DND-41 (cell line): ENCODE data around the gene CCNC.
A peak's percentile ranks its signal among the peaks of the same experiment; 100 is the strongest.

Experiments used
- ATAC-seq: fragments of 200-7000 bp; cut with Tn5 transposase; 3 replicates; pipeline ENCODE4 v1.9.1; 2021; ENCODE audit warnings: low read depth; ENCODE audit not compliant: insufficient read depth
- DNase-seq: peaks from one replicate; pipeline ENCODE4 v3.0.0-alpha.2; 2020
- H2AFZ ChIP-seq: 2 replicates; pipeline ENCODE4 v1.6.0; 2012; ENCODE audit warnings: low read depth, low read length
- H3K27ac ChIP-seq: 2 replicates; pipeline ENCODE4 v1.5.1; 2012; ENCODE audit warnings: low read length, inconsistent platforms
- H3K27me3 ChIP-seq: fragments of 200-600 bp; sonication (generic); 2 replicates; pipeline ENCODE4 v1.6.0; 2012; ENCODE audit warnings: low read length, mild to moderate bottlenecking, inconsistent platforms; ENCODE audit not compliant: insufficient read depth, poor library complexity
- H3K36me3 ChIP-seq: 2 replicates; pipeline ENCODE4 v1.5.1; 2012; ENCODE audit warnings: low read length, inconsistent platforms; ENCODE audit not compliant: insufficient read depth
- H3K4me1 ChIP-seq: 2 replicates; pipeline ENCODE4 v1.5.1; 2012; ENCODE audit warnings: mild to moderate bottlenecking, low read length; ENCODE audit not compliant: insufficient read depth
- H3K4me2 ChIP-seq: 2 replicates; pipeline ENCODE4 v1.6.0; 2012; ENCODE audit warnings: mild to moderate bottlenecking, moderate library complexity, low read length, inconsistent platforms; ENCODE audit not compliant: insufficient read depth
- H3K4me3 ChIP-seq, 2 experiments: fragments of 200-600 bp in 1 of 2; shearing (Covaris generic) in 1 of 2; 2 replicates each; pipeline ENCODE4 v1.5.1; 2012 to 2016; ENCODE audit warnings: inconsistent platforms in 2 of 2, low read length in 2 of 2, mild to moderate bottlenecking in 2 of 2, low read depth in 1 of 2, moderate library complexity in 1 of 2
- H3K79me2 ChIP-seq: 2 replicates; pipeline ENCODE4 v1.6.0; 2012; ENCODE audit warnings: low read length, inconsistent platforms; ENCODE audit not compliant: insufficient read depth
- H3K9ac ChIP-seq: 2 replicates; pipeline ENCODE4 v1.6.0; 2012; ENCODE audit warnings: low read depth, mild to moderate bottlenecking, inconsistent platforms, low read length, moderate library complexity
- H3K9me3 ChIP-seq: 2 replicates; pipeline ENCODE4 v1.5.1; 2012; ENCODE audit warnings: low read length, moderate library complexity, mild to moderate bottlenecking, inconsistent platforms; ENCODE audit not compliant: insufficient read depth, severe bottlenecking
- H4K20me1 ChIP-seq: 2 replicates; pipeline ENCODE4 v1.6.0; 2012; ENCODE audit warnings: low read length; ENCODE audit not compliant: insufficient read depth
- CTCF ChIP-seq: IDR thresholded peaks from 2 replicates; pipeline ENCODE4 v1.5.1; 2012; ENCODE audit warnings: borderline replicate concordance, low read length, moderate library complexity, mild to moderate bottlenecking; ENCODE audit not compliant: poor library complexity, severe bottlenecking; ENCODE audit errors: extremely low read depth
- EZH2 ChIP-seq: IDR thresholded peaks from 3 replicates; pipeline ENCODE4 v1.6.1; 2012; ENCODE audit warnings: borderline replicate concordance, low read depth, mild to moderate bottlenecking, moderate library complexity, low read length, inconsistent platforms; ENCODE audit not compliant: severe bottlenecking

The CCNC gene

GRCh38 chr6:99591673-99592364 lies 23.4 kb upstream of the CCNC start:
- Histone ChIP-seq H3K79me2 (no peaks in the 10 kb centered on the region), H3K4me1 (peaks cover 20% of the 10 kb centered on the region), H3K4me3 (no peak overlapping the region), H3K4me2 (no peak overlapping the region), H3K27me3 (peaks cover 33% of the 10 kb centered on the region), H3K36me3 (no peaks in the 10 kb centered on the region), H2AFZ (no peak overlapping the region), H3K9me3 (no peaks in the 10 kb centered on the region), H3K27ac (no peak overlapping the region), H3K9ac (no peak overlapping the region), H4K20me1 (no peaks in the 10 kb centered on the region)
- ATAC-seq (no peak), DNase-seq (no peak)
- TF ChIP-seq EZH2 (no peak), CTCF (no peak)

GRCh38 chr6:99590728-99591672 lies 22.5 kb upstream of the CCNC start:
- H3K4me2 ChIP-seq, result no peak overlapping the region

GRCh38 chr6:99589907-99590493 lies 21.5 kb upstream of the CCNC start:
- peak overlapping the region; percentile 97 for H3K4me2 ChIP-seq

More at GRCh38 chr6:99590728-99591672, 22.5 kb upstream of the CCNC start:
- no peak for DNase-seq
- no peaks in the 10 kb centered on the region for H3K9me3 ChIP-seq
- H3K79me2 ChIP-seq, result no peaks in the 10 kb centered on the region
- no peak overlapping the region for H3K27ac ChIP-seq
- TF ChIP-seq EZH2 (no peak), CTCF (no peak)
- no peaks in the 10 kb centered on the region for H4K20me1 ChIP-seq
- H3K27me3 ChIP-seq, result peaks cover 37% of the 10 kb centered on the region
- H3K9ac ChIP-seq, result no peak overlapping the region
- ATAC-seq, result no peak
- no peak overlapping the region for H3K4me3 ChIP-seq
- no peak overlapping the region for H2AFZ ChIP-seq
- H3K4me1 ChIP-seq, result peaks cover 20% of the 10 kb centered on the region
- H3K36me3 ChIP-seq, result no peaks in the 10 kb centered on the region

More at GRCh38 chr6:99589907-99590493, 21.5 kb upstream of the CCNC start:
- Histone ChIP-seq H2AFZ (no peak overlapping the region), H4K20me1 (no peaks in the 10 kb centered on the region), H3K27me3 (peaks cover 37% of the 10 kb centered on the region), H3K79me2 (no peaks in the 10 kb centered on the region), H3K9ac (no peak overlapping the region; the same call in 1 of the 2 replicates), H3K4me3 (peak overlapping the region in 1 of 2 experiments; percentile 74; a peak in 2 of 4 replicates), H3K4me1 (peaks cover 20% of the 10 kb centered on the region), H3K27ac (no peak overlapping the region), H3K9me3 (no peaks in the 10 kb centered on the region), H3K36me3 (no peaks in the 10 kb centered on the region)
- ATAC-seq (no peak), DNase-seq (no peak)
- TF ChIP-seq EZH2 (no peak), CTCF (no peak)
